ENCODE data around the gene ADGRE1. TPM values are rescaled to one million over a fixed set of nuclear protein-coding genes. Genes with fewer than 3 reads are reported as not detected.

ADGRE1 gene
- total and polyA plus RNA-seq, 2 experiments from 2014 or later = not detected

DNA sequence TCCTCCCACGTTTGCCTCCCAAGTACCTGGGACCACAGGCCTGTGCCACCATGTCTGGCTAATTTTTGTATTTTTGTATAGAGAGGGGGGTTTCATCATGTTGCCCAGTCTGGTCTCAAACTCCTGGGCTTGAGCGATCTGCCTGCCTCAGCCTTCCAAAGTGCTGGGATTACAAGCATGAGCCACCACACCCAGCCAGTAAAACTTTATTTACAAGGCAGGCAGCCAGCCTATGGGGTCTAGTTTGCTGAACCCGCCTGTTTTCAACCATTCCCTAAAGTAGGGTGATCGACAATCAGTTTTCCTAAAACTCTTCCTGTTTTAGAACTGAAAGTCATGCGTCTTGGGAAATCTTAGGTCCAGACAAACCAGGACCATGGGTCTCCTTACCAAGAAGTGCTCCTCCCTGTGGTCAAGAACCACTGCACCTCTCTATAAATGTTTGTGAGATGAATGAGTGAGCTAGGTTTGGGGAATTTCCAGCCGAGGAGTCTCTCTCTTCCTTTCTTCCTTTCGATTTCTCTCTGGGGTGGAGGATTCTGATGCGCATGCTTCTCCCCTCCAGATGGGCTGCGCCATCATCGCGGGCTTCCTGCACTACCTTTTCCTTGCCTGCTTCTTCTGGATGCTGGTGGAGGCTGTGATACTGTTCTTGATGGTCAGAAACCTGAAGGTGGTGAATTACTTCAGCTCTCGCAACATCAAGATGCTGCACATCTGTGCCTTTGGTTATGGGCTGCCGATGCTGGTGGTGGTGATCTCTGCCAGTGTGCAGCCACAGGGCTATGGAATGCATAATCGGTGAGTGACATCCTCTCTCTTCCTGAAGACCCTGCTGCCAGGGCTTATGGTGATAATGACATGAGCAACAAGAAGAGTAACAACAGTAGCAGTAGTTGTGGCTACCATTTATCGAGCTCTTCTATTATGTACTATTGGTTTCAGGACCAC lies 38.7 kb downstream of the ADGRE1 start:
- Histone ChIP-seq H3K79me2 (replicated peaks; ENCODE audit: insufficient read depth) (no peaks in the 10 kb centered on the region), H3K4me1 (ENCODE audit: insufficient read depth) (no peaks in the 10 kb centered on the region), H3K36me3 (ENCODE audit: insufficient read depth) (no peaks in the 10 kb centered on the region; the same call in 1 of the 2 replicates), H3K4me2 (no peak overlapping the region), H3K27me3 (ENCODE audit: insufficient read depth) (no peaks in the 10 kb centered on the region), H3K9me2 (ENCODE audit: insufficient read depth) (no peaks in the 10 kb centered on the region), H3K27ac (ENCODE audit: low read depth) (no peak overlapping the region), H3K4me3 (no peak overlapping the region), H2AFZ (no peak overlapping the region), H4K20me1 (replicated peaks; ENCODE audit: insufficient read depth) (no peaks in the 10 kb centered on the region), H3F3A (replicated peaks; ENCODE audit: low read depth) (no peaks in the 10 kb centered on the region)
- Mint-ChIP-seq H3K27me3 (ENCODE audit: insufficient read depth, low read depth, poor library complexity) (peaks cover 8% of the 10 kb centered on the region), H3K4me1 (no peaks in the 10 kb centered on the region), H3K36me3 (ENCODE audit: low read depth) (peaks cover 40% of the 10 kb centered on the region), H3K4me3 (no peak overlapping the region), H3K9me3 (peaks cover 97% of the 10 kb centered on the region), H3K27ac (no peak overlapping the region)
- no peak for TF ChIP-seq CREB1 (CRISPR knock-in tag; IDR thresholded peaks at IDR 0.05; ENCODE audit: low read depth)
- TF ChIP-seq, protein P1, sequence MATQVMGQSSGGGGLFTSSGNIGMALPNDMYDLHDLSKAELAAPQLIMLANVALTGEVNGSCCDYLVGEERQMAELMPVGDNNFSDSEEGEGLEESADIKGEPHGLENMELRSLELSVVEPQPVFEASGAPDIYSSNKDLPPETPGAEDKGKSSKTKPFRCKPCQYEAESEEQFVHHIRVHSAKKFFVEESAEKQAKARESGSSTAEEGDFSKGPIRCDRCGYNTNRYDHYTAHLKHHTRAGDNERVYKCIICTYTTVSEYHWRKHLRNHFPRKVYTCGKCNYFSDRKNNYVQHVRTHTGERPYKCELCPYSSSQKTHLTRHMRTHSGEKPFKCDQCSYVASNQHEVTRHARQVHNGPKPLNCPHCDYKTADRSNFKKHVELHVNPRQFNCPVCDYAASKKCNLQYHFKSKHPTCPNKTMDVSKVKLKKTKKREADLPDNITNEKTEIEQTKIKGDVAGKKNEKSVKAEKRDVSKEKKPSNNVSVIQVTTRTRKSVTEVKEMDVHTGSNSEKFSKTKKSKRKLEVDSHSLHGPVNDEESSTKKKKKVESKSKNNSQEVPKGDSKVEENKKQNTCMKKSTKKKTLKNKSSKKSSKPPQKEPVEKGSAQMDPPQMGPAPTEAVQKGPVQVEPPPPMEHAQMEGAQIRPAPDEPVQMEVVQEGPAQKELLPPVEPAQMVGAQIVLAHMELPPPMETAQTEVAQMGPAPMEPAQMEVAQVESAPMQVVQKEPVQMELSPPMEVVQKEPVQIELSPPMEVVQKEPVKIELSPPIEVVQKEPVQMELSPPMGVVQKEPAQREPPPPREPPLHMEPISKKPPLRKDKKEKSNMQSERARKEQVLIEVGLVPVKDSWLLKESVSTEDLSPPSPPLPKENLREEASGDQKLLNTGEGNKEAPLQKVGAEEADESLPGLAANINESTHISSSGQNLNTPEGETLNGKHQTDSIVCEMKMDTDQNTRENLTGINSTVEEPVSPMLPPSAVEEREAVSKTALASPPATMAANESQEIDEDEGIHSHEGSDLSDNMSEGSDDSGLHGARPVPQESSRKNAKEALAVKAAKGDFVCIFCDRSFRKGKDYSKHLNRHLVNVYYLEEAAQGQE (IDR thresholded peaks at IDR 0.05; ENCODE audit: unreplicated experiment) = no peak
- TF ChIP-seq, protein P2, sequence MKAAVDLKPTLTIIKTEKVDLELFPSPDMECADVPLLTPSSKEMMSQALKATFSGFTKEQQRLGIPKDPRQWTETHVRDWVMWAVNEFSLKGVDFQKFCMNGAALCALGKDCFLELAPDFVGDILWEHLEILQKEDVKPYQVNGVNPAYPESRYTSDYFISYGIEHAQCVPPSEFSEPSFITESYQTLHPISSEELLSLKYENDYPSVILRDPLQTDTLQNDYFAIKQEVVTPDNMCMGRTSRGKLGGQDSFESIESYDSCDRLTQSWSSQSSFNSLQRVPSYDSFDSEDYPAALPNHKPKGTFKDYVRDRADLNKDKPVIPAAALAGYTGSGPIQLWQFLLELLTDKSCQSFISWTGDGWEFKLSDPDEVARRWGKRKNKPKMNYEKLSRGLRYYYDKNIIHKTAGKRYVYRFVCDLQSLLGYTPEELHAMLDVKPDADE (IDR thresholded peaks at IDR 0.05) = no peak
- no peak for TF ChIP-seq JUNB (IDR thresholded peaks at IDR 0.05; ENCODE audit: unreplicated experiment)
- ATAC-seq (no peak), DNase-seq (ENCODE audit: low spot score) (peak; percentile 3)

DNA sequence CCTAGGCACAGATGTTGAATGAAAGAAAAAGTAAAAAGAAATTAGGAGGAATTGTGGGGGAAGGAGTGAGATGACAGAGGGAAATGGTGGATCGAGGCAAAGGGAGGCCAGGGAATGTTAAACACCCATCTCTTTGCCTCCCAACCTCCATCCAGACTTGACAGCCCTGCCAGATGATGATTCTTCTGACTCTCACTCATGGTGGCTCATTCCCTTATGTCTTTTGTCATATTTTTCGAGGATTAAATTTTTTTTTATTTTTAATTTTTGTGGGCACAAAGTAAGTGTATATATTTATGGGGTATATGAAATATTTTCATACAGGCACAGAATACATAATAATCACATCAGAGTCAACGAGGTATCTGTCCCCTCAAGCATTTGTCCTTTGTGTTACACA lies 42.8 kb downstream of the ADGRE1 start:
- no peak overlapping the region for H3K4me3 Mint-ChIP-seq
- no peak overlapping the region for H3K27ac ChIP-seq (ENCODE audit: low read depth)
- H4K20me1 ChIP-seq (replicated peaks; ENCODE audit: insufficient read depth) = no peaks in the 10 kb centered on the region
- H3K27me3 ChIP-seq (ENCODE audit: insufficient read depth) = no peaks in the 10 kb centered on the region
- H3K79me2 ChIP-seq (replicated peaks; ENCODE audit: insufficient read depth) = no peaks in the 10 kb centered on the region
- H3K4me2 ChIP-seq = no peak overlapping the region
- H3K4me3 ChIP-seq = no peak overlapping the region
- no peaks in the 10 kb centered on the region for H3K4me1 ChIP-seq (ENCODE audit: insufficient read depth)
- H3K9me2 ChIP-seq (ENCODE audit: insufficient read depth) = no peaks in the 10 kb centered on the region
- no peaks in the 10 kb centered on the region for H3K4me1 Mint-ChIP-seq
- H3K27me3 Mint-ChIP-seq (ENCODE audit: insufficient read depth, low read depth, poor library complexity) = peaks cover 8% of the 10 kb centered on the region
- no peak overlapping the region for H2AFZ ChIP-seq
- no peak overlapping the region for H3K27ac Mint-ChIP-seq
- peaks cover 46% of the 10 kb centered on the region for H3K36me3 Mint-ChIP-seq (ENCODE audit: low read depth)
- H3F3A ChIP-seq (replicated peaks; ENCODE audit: low read depth) = no peaks in the 10 kb centered on the region
- no peak for ATAC-seq
- peaks cover 97% of the 10 kb centered on the region for H3K9me3 Mint-ChIP-seq
- no peaks in the 10 kb centered on the region for H3K36me3 ChIP-seq (ENCODE audit: insufficient read depth)
- no peak for DNase-seq (ENCODE audit: low spot score)
- TF ChIP-seq, protein P3, sequence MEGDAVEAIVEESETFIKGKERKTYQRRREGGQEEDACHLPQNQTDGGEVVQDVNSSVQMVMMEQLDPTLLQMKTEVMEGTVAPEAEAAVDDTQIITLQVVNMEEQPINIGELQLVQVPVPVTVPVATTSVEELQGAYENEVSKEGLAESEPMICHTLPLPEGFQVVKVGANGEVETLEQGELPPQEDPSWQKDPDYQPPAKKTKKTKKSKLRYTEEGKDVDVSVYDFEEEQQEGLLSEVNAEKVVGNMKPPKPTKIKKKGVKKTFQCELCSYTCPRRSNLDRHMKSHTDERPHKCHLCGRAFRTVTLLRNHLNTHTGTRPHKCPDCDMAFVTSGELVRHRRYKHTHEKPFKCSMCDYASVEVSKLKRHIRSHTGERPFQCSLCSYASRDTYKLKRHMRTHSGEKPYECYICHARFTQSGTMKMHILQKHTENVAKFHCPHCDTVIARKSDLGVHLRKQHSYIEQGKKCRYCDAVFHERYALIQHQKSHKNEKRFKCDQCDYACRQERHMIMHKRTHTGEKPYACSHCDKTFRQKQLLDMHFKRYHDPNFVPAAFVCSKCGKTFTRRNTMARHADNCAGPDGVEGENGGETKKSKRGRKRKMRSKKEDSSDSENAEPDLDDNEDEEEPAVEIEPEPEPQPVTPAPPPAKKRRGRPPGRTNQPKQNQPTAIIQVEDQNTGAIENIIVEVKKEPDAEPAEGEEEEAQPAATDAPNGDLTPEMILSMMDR (conservative IDR thresholded peaks at IDR 0.05; ENCODE audit: low read depth in 2 of 2) = no peak
- TF ChIP-seq NANOG (IDR thresholded peaks at IDR 0.05; ENCODE audit: borderline replicate concordance) (no peak), POLR2AphosphoS5 (IDR thresholded peaks at IDR 0.05; ENCODE audit: low read depth) (no peak), STAT1 (IDR thresholded peaks at IDR 0.05; ENCODE audit: unreplicated experiment) (no peak), CREB1 (CRISPR knock-in tag; IDR thresholded peaks at IDR 0.05; ENCODE audit: low read depth) (no peak), EZH2phosphoT487 (IDR thresholded peaks at IDR 0.05; ENCODE audit: unreplicated experiment) (no peak)
- TF ChIP-seq, protein P2 (IDR thresholded peaks at IDR 0.05) = no peak

All from GM23338 (cell line).